IPS-18c (cell line): ENCODE results near the gene ENAM.
"Not testable (repeated sequence)": the region's sequence is repeated elsewhere in the genome, so short reads cannot be mapped to it uniquely, and the experiment has no call there.

Source experiments
- H3K4me3 ChIP-seq: 2 replicates; pipeline ENCODE4 v1.7.0; 2013; ENCODE audit warnings: low read depth, mild to moderate bottlenecking, low read length, moderate library complexity; ENCODE audit not compliant: insufficient read depth
- H3K9me3 ChIP-seq: one replicate; pipeline ENCODE4 v1.6.1; 2013; ENCODE audit warnings: mild to moderate bottlenecking, low read length, moderate library complexity; ENCODE audit not compliant: control insufficient read depth, insufficient read depth

The ENAM gene

DNA sequence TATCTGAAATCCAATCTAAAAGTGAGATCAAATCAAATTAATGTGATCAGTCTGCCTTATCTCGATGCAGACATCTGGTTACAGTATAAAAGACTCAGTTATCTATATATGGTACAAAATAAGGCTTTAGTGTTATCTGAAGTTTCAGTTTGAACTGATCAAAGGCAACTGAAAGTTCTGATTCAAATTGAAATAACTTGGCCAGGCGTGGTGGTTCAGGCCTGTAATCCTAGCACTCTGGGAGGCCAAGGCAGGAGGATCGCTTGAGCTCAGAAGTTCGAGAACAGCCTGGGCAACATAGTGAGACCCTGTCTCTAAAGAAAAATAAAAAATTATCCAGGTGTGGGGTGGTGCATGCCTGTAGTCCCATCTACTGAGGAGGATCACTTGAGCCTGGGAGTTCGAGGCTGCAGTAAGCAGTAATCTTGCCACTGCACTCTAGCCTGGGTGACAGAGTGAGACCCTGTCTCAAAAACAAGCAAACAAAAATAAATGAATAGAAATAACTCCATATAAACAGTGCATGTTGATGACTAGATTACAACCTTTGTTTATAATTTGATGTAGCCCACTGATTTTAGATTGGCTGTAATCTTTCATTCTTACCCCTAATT lies 32.9 kb downstream of the ENAM start:
- not testable (repeated sequence) for H3K9me3 ChIP-seq, H3K4me3 ChIP-seq

DNA sequence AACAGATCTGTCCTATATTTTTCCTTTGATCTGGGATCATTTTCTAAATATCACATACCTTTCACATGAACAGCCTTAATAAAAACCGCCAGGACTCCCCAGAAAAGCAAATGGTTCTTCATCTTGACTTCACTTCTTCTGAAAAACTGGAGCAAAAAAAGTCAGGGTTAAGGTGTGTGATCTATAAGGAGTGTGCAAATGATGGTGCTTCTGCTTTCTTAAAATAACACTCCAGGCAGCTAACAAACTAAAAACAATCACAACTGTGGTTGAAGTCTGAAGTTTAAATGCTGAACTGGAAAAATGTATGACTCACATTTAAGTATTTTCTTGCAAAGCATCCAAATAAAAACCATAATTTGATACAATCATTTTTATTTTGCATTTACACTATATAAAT lies 37.8 kb downstream of the ENAM start, which contains the start of gene JCHAIN:
Gene JCHAIN (minus strand): TSS at position 140 of the 400 bp plus-strand sequence. CDS start 18 bp downstream, at position 122.
- no peak within 1 kb of the TSS for H3K4me3 ChIP-seq

DNA sequence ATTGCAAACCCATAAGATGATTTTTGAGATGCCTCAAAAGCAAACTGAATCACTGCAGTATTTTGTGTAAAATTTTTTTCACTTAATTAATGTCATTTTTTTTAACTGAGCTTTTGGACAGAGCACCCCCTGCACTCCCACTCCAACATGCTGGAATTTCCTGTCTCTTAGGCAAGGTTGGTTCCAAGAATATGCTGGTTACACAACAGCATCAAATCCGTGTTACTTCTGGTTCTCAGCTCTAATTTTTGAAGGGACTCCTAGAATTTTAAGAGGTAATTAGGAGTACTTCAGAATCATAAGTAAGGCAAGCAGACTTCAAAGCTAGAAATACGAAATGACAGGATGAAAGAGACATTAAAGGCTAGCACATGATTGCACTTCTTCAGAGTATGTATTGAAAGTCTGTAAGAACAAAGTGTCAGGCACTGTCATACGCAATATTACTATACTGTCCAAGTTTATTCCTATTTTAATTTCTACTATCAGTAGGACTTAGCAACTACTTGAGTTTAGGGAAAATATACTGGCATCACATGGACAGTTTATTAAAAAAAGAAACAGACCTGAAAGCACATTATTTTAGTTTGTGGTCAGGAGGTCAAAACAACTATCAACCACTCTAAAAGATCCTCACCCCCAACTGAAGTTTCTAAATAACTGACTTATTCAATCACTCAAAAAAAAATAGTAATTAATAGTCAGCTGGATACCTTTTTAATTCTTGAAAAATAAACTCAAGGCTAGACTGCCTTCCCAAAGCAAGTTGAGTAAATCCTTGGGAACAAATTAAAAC lies 39.4 kb downstream of the ENAM start:
- no peak overlapping the region for H3K4me3 ChIP-seq
- H3K9me3 ChIP-seq, result no peaks in the 10 kb centered on the region

More for the DNA sequence above, 37.8 kb downstream of the ENAM start, which contains the start of gene JCHAIN:
- no peaks in the 10 kb centered on the region for H3K9me3 ChIP-seq

DNA sequence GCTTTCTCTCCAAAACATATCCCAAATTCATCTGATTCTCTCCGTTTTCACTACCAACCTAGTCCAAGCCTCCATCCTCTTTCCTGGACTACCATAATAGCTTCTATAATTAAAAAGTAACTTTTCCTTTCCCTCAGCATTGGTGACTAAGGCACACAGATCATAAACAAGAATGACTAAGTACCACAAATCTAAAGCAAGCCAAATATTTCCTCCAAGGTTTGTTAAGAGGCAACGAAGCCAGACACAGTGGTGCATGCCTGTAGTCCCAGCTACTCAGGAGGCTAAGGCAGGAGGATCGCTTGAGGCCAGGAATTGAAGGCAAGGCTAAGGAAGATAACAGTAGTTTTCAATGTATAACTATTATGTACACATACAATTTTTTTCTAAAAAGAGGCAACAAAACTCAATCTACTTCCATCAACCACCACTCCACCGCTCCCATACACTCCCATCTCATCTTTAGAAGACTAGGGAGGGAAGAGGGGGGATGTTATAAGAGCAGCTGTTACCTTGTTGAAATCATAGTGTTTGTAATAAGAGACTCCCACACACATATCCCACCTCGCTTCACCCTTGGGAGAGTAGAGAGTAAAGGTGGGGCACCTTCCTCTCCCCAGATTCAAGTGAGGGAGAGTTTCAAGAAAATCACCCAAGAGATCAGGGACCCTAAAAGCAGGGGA lies 41.9 kb downstream of the ENAM start:
- no peaks in the 10 kb centered on the region for H3K9me3 ChIP-seq
- no peak overlapping the region for H3K4me3 ChIP-seq

DNA sequence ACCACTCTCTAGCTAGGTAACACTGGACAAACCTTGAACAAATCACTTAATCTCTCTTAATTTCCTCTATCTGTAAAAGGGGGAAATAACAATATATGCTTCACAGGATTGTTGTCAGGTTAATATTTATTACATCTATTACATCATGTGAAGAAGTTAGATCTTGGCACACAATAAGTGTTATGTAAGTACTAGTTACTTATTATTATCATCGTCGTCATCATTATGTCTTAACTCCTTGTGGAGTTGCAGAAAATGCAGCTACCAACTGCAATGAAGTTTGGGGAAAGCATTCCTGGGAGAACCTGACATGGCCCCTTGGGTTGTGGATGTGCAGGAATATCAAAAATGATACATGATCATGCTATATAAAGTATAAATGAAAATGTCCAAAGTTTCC lies 42.5 kb downstream of the ENAM start:
- H3K4me3 ChIP-seq, result no peak overlapping the region

DNA sequence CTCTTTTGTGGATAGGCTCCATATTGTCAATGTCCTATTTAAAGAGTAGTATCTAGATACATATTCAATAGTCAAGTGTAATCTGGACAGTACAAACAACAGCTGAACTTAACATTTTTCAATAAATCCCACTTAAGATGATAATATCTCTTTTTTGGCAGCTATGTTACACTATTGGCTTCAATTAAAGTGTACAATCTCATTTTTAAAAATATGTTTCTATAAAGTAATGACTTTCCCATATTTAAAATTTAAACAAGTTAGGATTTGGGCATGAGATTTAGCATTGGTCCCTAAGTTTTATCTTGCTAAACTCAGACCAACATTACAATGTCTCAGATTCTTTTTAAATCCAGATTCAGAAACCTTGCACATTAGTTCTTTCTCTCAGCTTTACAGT lies 45.6 kb downstream of the ENAM start:
- H3K9me3 ChIP-seq, result no peaks in the 10 kb centered on the region
- no peak overlapping the region for H3K4me3 ChIP-seq

More for the DNA sequence above, 42.5 kb downstream of the ENAM start:
- no peaks in the 10 kb centered on the region for H3K9me3 ChIP-seq

DNA sequence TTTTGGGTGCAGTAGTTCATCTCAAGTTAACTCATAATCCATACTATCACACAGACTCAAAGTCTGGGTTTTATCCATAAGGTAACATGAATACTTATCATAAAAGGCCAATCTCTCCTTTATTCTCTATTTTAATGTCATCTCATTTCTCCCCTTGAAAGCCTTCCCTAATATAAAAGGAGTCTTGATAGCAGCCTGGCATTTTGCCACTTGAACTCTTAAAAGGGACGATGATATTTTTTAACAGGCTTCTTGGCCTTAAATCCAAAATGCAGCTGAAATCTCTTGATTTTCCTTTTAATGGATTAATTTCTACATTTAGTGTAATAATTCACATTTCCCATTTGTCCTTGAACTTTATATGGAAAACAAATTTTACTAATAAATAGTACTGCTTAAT lies 46.2 kb downstream of the ENAM start:
- H3K9me3 ChIP-seq, result no peaks in the 10 kb centered on the region
- no peak overlapping the region for H3K4me3 ChIP-seq

DNA sequence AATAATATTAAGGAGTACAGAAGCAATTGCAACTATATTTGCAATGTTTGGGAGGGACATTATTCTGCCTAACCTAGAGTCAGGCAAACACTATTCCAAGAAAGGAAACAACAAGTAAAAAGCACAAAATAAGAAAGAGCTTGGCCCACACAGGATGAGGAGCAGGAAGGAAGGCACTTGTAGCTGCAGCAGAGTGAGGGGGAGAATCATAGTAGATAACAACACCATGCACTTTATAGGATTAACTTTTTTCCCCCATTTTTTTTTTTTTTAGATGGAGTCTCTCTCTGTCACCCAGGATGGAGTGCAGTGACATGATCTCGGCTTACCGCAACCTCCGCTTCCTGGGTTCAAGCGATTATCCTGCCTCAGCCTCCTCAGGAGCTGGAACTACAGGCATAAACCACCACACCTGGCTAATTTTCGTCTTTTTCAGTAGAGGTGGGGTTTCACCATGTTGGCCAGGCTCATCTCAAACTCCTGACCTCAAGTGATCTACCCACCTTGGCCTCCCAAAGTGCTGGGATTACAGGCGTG lies 48.1 kb downstream of the ENAM start:
- Histone ChIP-seq H3K4me3 (no peak overlapping the region), H3K9me3 (no peaks in the 10 kb centered on the region)

DNA sequence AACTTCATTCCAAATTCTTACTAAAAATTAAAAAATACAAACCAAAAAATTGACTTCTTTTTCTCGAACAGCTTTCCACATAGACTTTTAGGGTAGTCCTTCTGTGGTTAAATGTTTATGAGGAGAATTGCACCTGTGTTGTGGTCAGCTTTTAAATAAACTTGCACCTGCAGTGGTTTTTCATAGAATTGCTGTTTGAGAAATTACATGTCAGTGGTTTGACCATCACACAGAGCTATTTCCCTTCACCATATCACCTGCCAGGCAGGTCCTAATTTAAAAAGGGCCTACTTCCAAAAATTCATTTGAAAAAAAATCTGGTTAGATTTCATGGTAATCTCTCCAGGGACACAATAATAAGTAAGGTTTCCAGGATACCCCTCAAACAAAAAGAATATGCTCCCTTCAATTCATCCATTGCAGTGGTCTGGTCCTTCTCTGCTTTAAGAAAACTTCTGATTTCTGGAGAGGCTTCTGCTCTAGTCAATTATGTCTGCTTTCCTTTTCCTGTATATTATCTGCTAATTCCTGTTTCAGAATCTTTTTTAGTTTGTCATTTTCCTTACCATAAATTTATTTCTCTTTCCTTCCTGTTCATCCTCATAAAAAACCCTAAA lies 49.9 kb downstream of the ENAM start:
- Histone ChIP-seq H3K9me3 (no peaks in the 10 kb centered on the region), H3K4me3 (no peak overlapping the region)

DNA sequence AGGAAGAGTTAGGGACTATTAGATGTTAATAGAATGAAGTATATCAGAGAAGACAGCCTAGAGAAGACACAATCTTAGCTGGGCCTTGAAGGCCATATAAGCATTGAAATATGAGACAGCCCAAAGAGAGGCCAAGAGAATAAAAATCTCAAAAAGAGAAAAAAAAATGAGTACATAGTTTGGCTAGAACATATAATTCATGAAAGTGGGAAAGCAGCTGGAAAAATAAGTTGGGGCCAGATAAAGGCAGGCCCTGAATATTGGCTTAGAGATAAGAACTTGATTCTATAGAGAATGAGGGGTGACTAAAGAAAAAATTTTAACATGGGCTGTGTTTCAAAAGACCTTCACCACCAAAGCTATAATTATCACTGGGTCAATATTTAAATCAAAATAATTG lies 52.4 kb downstream of the ENAM start:
- no peaks in the 10 kb centered on the region for H3K9me3 ChIP-seq
- H3K4me3 ChIP-seq, result no peak overlapping the region

DNA sequence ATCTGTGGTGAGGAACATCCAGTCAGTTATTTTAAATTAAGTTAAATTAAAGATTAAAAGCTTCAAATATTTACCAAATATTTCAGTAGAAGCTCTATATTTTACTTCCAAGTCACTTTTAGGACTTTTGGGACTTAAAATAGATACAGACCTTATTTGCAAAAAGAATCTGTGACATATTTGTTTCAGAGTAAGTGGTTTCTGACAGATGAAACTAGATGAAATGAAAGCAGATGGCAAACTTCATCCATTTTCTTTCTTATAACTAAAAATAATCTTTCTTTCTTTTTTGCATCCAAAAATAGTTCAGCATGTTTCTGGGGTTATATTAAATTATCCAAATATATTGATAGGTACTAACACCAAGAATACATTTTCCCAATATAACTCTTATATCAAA lies 53.2 kb downstream of the ENAM start:
- H3K9me3 ChIP-seq, result no peaks in the 10 kb centered on the region
- no peak overlapping the region for H3K4me3 ChIP-seq

DNA sequence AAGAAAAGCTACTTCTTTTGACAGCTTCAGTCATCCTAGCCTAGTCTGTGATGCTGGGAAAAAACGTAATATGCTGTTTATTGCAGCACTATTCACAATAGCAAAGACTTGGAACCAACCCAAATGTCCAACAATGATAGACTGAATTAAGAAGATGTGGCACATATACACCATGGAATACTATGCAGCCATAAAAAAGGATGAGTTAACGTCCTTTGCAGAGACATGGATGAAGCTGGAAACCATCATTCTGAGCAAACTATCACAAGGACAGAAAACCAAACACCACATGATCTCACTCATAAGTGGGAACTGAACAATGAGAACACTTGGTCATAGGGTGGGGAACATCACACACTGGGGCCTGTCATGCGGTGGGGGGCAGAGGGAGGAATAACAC lies 53.6 kb downstream of the ENAM start:
- not testable (repeated sequence) for H3K9me3 ChIP-seq, H3K4me3 ChIP-seq

DNA sequence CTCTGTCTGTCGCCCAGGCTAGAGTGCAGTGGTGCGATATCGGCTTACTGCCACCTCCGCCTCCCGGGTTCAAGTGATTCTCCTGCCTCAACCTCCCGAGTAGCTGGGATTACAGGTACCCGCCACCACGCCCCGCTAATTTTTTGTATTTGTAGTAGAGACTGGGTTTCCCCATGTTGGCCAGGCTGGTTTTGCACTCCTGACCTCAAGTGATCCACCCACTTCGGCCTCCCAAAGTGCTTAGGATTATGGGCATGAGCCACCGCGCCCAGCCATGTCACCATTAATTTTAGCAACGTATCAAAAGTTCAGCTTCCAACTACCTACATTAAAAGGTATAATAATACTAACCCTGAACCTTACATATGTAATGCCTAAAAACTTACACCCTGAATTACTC lies 58.8 kb downstream of the ENAM start:
- H3K9me3 ChIP-seq, result no peaks in the 10 kb centered on the region
- H3K4me3 ChIP-seq, result peak overlapping the region; percentile 86

DNA sequence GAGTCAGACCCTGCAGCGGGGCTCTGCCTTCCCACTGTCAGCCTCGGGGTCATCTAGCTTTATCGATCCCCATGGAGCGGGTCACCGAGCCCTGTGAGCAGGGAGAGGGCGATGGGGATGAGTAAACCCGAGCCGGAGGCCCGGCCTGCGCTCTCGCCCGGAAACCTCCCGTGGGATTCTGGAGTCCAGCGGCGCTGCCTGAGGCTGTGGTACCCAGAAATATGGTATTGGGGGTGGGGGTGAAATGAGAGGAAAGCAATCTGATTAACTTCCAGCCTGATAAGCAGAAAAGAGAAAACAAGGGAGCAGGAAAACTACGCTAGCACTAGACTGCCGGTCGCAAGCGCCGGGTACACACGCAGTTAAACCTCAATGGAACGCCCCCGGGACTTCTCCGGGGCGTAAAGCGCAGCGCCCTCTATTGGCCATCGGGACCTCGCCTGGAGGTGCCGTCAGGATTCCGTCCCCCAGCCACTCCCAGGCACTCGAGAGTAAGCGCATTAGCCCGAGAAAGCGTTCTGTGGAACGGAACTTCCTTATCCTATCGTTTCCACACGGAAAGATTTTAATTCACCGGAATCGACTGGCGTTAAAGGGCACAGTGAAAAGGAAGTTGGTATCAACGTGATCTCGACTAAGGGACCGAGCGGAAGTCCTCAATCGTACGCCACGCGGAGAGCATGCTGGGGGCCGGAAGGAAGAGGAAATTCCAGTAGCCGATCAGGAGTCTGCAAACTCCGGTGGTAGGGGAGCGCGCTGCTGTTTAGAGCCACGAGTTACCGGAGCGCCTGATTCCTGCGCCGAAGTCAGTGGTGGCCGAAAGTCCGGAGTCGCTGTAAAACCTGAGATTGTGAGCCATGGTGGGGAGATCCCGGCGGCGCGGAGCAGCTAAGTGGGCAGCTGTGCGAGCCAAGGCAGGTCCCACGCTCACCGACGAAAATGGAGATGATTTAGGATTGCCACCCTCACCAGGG lies 59.6 kb downstream of the ENAM start, which contains the start of gene UTP3:
Gene UTP3 (plus strand): TSS at position 712 of the 974 bp plus-strand sequence. CDS start 146 bp downstream, at position 858.
- H3K4me3 ChIP-seq, result peak within 1 kb of the TSS; percentile 86
- H3K9me3 ChIP-seq, result no peaks in the 10 kb centered on the region

DNA sequence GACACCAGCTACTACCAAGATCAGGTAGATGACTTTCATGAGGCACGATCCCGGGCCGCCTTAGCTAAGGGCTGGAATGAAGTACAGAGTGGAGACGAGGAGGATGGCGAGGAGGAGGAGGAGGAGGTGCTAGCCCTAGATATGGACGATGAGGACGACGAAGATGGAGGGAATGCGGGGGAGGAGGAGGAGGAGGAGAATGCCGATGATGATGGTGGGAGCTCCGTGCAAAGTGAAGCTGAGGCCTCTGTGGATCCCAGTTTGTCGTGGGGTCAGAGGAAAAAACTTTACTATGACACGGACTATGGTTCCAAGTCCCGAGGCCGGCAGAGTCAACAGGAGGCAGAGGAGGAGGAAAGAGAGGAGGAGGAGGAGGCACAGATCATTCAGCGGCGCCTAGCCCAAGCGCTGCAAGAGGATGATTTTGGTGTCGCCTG lies 60.3 kb downstream of the ENAM start:
- no peaks in the 10 kb centered on the region for H3K9me3 ChIP-seq
- peak overlapping the region; percentile 86 for H3K4me3 ChIP-seq

DNA sequence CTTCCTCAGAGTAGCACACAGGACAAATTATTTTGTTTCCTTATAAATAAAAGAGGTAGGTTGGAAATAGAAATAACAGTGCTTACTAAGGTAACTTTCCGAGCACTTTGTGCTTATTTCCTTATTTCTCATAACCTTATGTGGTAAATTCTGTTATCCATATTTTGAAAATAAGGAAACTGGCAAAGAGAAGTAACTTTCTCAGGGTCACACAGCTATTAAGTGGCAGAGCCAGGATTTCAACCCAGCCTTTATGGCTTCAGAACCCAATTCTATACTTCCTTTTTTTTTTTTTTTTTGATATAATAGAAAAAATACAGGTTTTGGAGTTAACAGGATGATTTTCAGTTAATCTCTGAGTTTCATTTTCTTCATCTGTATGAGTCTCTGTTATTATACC lies 63.1 kb downstream of the ENAM start:
- Histone ChIP-seq H3K9me3 (no peaks in the 10 kb centered on the region), H3K4me3 (no peak overlapping the region)
